Erythroblast (primary cell): Measurements from ENCODE around the gene ACBD3.

Source experiments
- GATA1 ChIP-seq: IDR thresholded peaks from 2 replicates; pipeline ENCODE4 v1.6.1; 2011; ENCODE audit warnings: low read depth, mild to moderate bottlenecking, control low read depth, low read length, moderate library complexity
- POLR2A ChIP-seq: IDR thresholded peaks from 2 replicates; pipeline ENCODE4 v1.6.1; 2011; ENCODE audit warnings: mild to moderate bottlenecking, low read length

GRCh38 chr1:226211181-226211821 is 24.8 kb upstream of the ACBD3 start:
- TF ChIP-seq POLR2A (no peak), GATA1 (no peak)
